ENCODE results near the gene OR5B21. TPM values are rescaled to one million over a fixed set of nuclear protein-coding genes. Genes with fewer than 3 reads are reported as not detected.

OR5B21 gene
- total RNA-seq, 1 experiment from 2014 or later, result not detected

- ChIA-PET CTCF (interaction anchor here (0.6 kb wide), 1 partner anchor 1264 kb away, joined by 8 read pairs; no protein-coding TSS in a partner anchor), POLR2A (ENCODE audit: low non-redundant PET) (no interaction called here)
- peak; percentile 78 for DNase-seq (ENCODE audit: low spot score)
- no peaks in the 10 kb centered on the region for H3K36me3 ChIP-seq (ENCODE audit: insufficient read depth, low read length, poor library complexity, severe bottlenecking)
- no peak overlapping the region for H3K4me3 ChIP-seq (ENCODE audit: low read depth, low read length, poor library complexity, severe bottlenecking)
- no peak overlapping the region for H3K27ac ChIP-seq (ENCODE audit: low read depth, low read length, poor library complexity, severe bottlenecking)
- no peaks in the 10 kb centered on the region for H3K4me1 ChIP-seq (ENCODE audit: insufficient read depth, low read length, poor library complexity, severe bottlenecking)
- intact Hi-C loops (cut with micrococcal nuclease; ENCODE audit: unreplicated experiment), result loop anchor here (1.0 to 10.0 kb wide), 6 partner anchors 689 to 1169 kb away; partner anchors contain the start of genes UBE2L6 and YPEL4
- TF ChIP-seq EZH2 (IDR thresholded peaks at IDR 0.05; ENCODE audit: borderline replicate concordance, low read depth, low read length, poor library complexity, severe bottlenecking), result no peak
- TF ChIP-seq CTCF (conservative IDR thresholded peaks at IDR 0.05; ENCODE audit: low read depth, low read length), result peak; percentile 80
- peaks cover 6% of the 10 kb centered on the region for H3K27me3 ChIP-seq (replicated peaks; ENCODE audit: insufficient read depth, low read depth, low read length, poor library complexity)
- BruUV-seq (replicated peaks), result no TSS peak
- H3K9me3 ChIP-seq (ENCODE audit: low read depth, low read length, poor library complexity, severe bottlenecking), result no peaks in the 10 kb centered on the region
Measured at GRCh38 chr11:58513747-58514367, 6.0 kb upstream of the OR5B21 start.

- Histone ChIP-seq H3K4me1 (ENCODE audit: insufficient read depth, low read length, poor library complexity, severe bottlenecking) (no peaks in the 10 kb centered on the region), H3K27ac (ENCODE audit: low read depth, low read length, poor library complexity, severe bottlenecking) (no peak overlapping the region), H3K4me3 (ENCODE audit: low read depth, low read length, poor library complexity, severe bottlenecking) (no peak overlapping the region), H3K36me3 (ENCODE audit: insufficient read depth, low read length, poor library complexity, severe bottlenecking) (no peaks in the 10 kb centered on the region), H3K9me3 (ENCODE audit: low read depth, low read length, poor library complexity, severe bottlenecking) (no peaks in the 10 kb centered on the region), H3K27me3 (replicated peaks; ENCODE audit: insufficient read depth, low read depth, low read length, poor library complexity) (no peaks in the 10 kb centered on the region)
- no peak for DNase-seq (ENCODE audit: low spot score)
- BruUV-seq (replicated peaks), result no TSS peak
- TF ChIP-seq CTCF (conservative IDR thresholded peaks at IDR 0.05; ENCODE audit: low read depth, low read length) (no peak), EZH2 (IDR thresholded peaks at IDR 0.05; ENCODE audit: borderline replicate concordance, low read depth, low read length, poor library complexity, severe bottlenecking) (no peak)
- POLR2A ChIA-PET (ENCODE audit: low non-redundant PET), result no interaction called here
- intact Hi-C loops (cut with micrococcal nuclease; ENCODE audit: unreplicated experiment), result loop anchor here (2.0 to 10.0 kb wide), 5 partner anchors 687 to 1167 kb away; partner anchors contain the start of genes UBE2L6 and YPEL4
- CTCF ChIA-PET, result interaction anchor here (0.5 kb wide), 1 partner anchor 10 kb away, joined by 3 read pairs; no protein-coding TSS in a partner anchor
Measured at GRCh38 chr11:58511636-58512035, 3.7 kb upstream of the OR5B21 start.

GRCh38 chr11:58509748-58510147, 1.8 kb upstream of the OR5B21 start:
- no peaks in the 10 kb centered on the region for H3K36me3 ChIP-seq (ENCODE audit: insufficient read depth, low read length, poor library complexity, severe bottlenecking)
- TF ChIP-seq CTCF (conservative IDR thresholded peaks at IDR 0.05; ENCODE audit: low read depth, low read length), result no peak
- TF ChIP-seq EZH2 (IDR thresholded peaks at IDR 0.05; ENCODE audit: borderline replicate concordance, low read depth, low read length, poor library complexity, severe bottlenecking), result no peak
- H3K4me1 ChIP-seq (ENCODE audit: insufficient read depth, low read length, poor library complexity, severe bottlenecking), result no peaks in the 10 kb centered on the region
- no peak overlapping the region for H3K4me3 ChIP-seq (ENCODE audit: low read depth, low read length, poor library complexity, severe bottlenecking)
- no peaks in the 10 kb centered on the region for H3K9me3 ChIP-seq (ENCODE audit: low read depth, low read length, poor library complexity, severe bottlenecking)
- H3K27me3 ChIP-seq (replicated peaks; ENCODE audit: insufficient read depth, low read depth, low read length, poor library complexity), result no peaks in the 10 kb centered on the region
- ChIA-PET CTCF (interaction anchor here (0.6 kb wide), 1 partner anchor 9 kb away, joined by 3 read pairs; no protein-coding TSS in a partner anchor), POLR2A (ENCODE audit: low non-redundant PET) (no interaction called here)
- BruUV-seq (replicated peaks), result no TSS peak
- DNase-seq (ENCODE audit: low spot score), result no peak
- H3K27ac ChIP-seq (ENCODE audit: low read depth, low read length, poor library complexity, severe bottlenecking), result no peak overlapping the region
- intact Hi-C loops (cut with micrococcal nuclease; ENCODE audit: unreplicated experiment), result loop anchor here (5.0 to 10.0 kb wide), 4 partner anchors 685 to 945 kb away; partner anchors contain the start of genes UBE2L6 and YPEL4
